Islet precursor cell (in vitro differentiated cells): ENCODE measurements around the gene TUBB1.
A peak's percentile ranks its signal among the peaks of the same experiment; 100 is the strongest.
"Not testable (repeated sequence)": the region's sequence is repeated elsewhere in the genome, so short reads cannot be mapped to it uniquely, and the experiment has no call there.

Source experiments
- DNase-seq: peaks from one replicate; pipeline ENCODE4 v3.0.0-alpha.2; 2018

Gene TUBB1

GRCh38 chr20:59006864-59007664, 12.2 kb upstream of the TUBB1 start, which contains the start of gene CTSZ:
CTSZ (minus strand) TSS chr20:59007254; CDS start chr20:59007128, 126 bp downstream.
- DNase-seq = peak; percentile 70

GRCh38 chr20:59007665-59008511, 11.3 kb upstream of the TUBB1 start:
- peak; percentile 51 for DNase-seq

GRCh38 chr20:59008715-59009336, 10.4 kb upstream of the TUBB1 start:
- DNase-seq = peak; percentile 47

- DNase-seq = peak; percentile 74
Measured at GRCh38 chr20:59010321-59010994, 8.8 kb upstream of the TUBB1 start.

GRCh38 chr20:59010995-59011873, 8.0 kb upstream of the TUBB1 start:
- peak; percentile 94 for DNase-seq

GRCh38 chr20:59011874-59012157, 7.4 kb upstream of the TUBB1 start:
- DNase-seq = not testable (repeated sequence)

- DNase-seq = peak; percentile 45
Measured at GRCh38 chr20:59013031-59013951, 5.9 kb upstream of the TUBB1 start.

GRCh38 chr20:59013959-59014608, 5.1 kb upstream of the TUBB1 start:
- peak; percentile 53 for DNase-seq

- peak; percentile 45 for DNase-seq
Measured at GRCh38 chr20:59014680-59015389, 4.4 kb upstream of the TUBB1 start.

GRCh38 chr20:59015411-59015810, 3.8 kb upstream of the TUBB1 start:
- peak; percentile 41 for DNase-seq

GRCh38 chr20:59015812-59016711, 3.2 kb upstream of the TUBB1 start:
- peak; percentile 55 for DNase-seq

GRCh38 chr20:59016795-59017492, 2.3 kb upstream of the TUBB1 start:
- DNase-seq = no peak

- no peak for DNase-seq
Measured at GRCh38 chr20:59017493-59018231, 1.6 kb upstream of the TUBB1 start.

- DNase-seq = no peak
Measured at GRCh38 chr20:59018817-59019216, 412 bp upstream of the TUBB1 start.

- peak; percentile 72 for DNase-seq
Measured at GRCh38 chr20:59020938-59021551, 1.8 kb downstream of the TUBB1 start.

GRCh38 chr20:59022754-59023153, 3.5 kb downstream of the TUBB1 start:
- DNase-seq = no peak

- no peak for DNase-seq
Measured at GRCh38 chr20:59023616-59024015, 4.4 kb downstream of the TUBB1 start.
